GM12865 (cell line): ENCODE measurements around the gene JAKMIP1.

Experiments used
- DNase-seq: peaks from one replicate; pipeline ENCODE4 v3.0.0; 2010; ENCODE audit warnings: low read depth
- H3K4me3 ChIP-seq: 2 replicates; pipeline ENCODE4 v1.5.1; 2011; ENCODE audit warnings: mild to moderate bottlenecking, low read depth, low read length, control low read depth
- TF ChIP-seq, protein P1 (sequence below): IDR thresholded peaks from 2 replicates; pipeline ENCODE4 v1.5.1; 2011; ENCODE audit warnings: low read length, control low read depth, low read depth, inconsistent platforms; ENCODE audit not compliant: insufficient read depth; ENCODE audit errors: missing control alignments

JAKMIP1 gene

DNA sequence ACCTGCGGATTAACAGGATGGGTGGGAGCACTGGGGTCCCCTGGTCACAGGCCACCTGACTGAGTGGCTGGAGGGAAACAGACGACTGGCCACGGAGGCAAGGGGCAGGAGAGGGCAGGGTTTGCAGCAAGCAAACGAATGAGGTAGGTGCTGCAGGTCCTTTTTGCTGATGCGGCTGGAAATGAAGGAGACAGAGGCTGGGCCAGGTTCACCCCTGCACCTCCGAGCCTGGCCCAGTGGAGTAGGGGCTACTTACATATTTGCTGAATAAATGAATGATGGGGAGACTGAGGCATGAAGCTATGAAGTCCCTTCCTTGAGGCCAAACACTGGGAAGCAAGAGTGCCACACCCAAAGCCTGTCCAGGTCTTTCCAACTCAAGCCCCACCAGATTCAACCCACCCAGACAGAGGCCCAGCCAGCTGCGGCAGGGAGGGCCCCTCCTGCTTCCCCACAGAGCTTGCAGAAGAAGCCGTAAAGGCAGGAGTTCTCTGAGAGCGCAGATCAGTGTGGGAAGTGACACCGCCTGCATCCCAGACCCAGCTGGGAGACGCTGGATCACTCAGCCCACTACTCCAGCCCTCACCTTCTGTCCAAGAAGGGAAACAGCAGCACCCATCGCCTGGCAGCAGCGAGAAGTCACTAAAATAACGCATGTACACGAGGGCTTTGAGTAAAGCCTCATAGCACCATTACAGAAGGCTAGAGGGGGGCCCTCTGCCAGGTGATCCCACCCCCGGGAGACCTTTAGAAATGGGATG is 146.0 kb downstream of the JAKMIP1 start:
- TF ChIP-seq, protein P1, sequence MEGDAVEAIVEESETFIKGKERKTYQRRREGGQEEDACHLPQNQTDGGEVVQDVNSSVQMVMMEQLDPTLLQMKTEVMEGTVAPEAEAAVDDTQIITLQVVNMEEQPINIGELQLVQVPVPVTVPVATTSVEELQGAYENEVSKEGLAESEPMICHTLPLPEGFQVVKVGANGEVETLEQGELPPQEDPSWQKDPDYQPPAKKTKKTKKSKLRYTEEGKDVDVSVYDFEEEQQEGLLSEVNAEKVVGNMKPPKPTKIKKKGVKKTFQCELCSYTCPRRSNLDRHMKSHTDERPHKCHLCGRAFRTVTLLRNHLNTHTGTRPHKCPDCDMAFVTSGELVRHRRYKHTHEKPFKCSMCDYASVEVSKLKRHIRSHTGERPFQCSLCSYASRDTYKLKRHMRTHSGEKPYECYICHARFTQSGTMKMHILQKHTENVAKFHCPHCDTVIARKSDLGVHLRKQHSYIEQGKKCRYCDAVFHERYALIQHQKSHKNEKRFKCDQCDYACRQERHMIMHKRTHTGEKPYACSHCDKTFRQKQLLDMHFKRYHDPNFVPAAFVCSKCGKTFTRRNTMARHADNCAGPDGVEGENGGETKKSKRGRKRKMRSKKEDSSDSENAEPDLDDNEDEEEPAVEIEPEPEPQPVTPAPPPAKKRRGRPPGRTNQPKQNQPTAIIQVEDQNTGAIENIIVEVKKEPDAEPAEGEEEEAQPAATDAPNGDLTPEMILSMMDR = no peak
- H3K4me3 ChIP-seq = no peak overlapping the region
- no peak for DNase-seq

DNA sequence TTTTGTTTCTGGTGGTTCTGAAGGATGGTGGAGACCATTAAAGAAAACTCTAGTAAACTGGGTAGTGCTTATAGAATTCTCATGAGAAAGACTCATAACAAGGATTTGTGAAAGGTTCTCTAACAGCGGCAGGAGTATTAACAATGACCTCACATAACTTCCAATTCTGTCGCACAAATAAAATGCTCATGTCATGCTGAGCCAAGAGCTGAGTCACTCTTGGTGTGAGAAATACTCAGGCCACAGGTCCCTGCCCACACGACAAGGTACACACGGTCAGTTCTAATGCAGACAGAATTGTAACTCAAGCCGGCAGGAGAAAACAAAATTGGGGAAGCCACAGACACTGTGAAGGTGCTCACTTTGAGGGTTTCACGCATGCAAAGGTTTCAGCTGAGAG is 147.7 kb downstream of the JAKMIP1 start:
- TF ChIP-seq, protein P1 = no peak
- no peak for DNase-seq
- H3K4me3 ChIP-seq = no peak overlapping the region

DNA sequence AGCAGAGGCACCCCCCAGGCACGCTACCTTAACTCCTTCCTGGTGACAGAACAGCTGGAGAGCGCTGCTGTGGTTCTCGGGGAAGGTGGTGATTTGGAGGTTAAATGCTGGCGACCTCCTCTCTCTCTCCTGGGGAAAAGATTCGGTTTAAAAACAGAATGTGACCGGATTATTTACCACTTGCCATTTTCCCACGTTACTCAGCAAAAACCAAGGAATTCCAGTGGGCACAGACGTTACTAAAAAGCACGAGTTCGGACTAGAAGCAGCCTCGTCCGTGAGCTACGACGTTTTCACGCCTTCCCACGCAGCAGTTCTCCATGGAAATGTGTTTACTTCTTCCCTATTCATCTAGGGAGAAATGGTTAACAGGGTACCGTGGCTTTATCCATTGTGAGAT is 149.8 kb downstream of the JAKMIP1 start:
- DNase-seq = no peak
- TF ChIP-seq, protein P1 = no peak
- H3K4me3 ChIP-seq = no peak overlapping the region

DNA sequence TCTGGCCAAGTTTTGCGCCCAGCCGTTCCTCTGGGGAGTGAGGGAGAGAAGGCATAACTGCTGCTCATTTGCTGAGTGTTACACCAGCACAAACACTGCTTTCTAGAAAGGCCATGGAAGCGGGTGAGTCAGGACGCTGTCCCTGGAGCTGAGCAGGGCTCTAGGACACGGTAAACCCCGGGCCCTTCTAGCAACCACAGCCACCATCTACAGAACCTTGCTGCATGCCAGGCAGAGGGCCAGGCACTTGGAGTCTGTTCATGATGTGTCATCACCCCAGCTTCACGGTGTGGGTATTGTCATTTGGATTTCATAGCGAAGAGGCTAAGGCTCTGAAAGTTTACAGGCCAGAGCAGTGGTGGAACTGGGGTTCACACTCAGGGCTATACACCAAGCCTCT is 150.4 kb downstream of the JAKMIP1 start:
- TF ChIP-seq, protein P1 = no peak
- no peak overlapping the region for H3K4me3 ChIP-seq
- no peak for DNase-seq

DNA sequence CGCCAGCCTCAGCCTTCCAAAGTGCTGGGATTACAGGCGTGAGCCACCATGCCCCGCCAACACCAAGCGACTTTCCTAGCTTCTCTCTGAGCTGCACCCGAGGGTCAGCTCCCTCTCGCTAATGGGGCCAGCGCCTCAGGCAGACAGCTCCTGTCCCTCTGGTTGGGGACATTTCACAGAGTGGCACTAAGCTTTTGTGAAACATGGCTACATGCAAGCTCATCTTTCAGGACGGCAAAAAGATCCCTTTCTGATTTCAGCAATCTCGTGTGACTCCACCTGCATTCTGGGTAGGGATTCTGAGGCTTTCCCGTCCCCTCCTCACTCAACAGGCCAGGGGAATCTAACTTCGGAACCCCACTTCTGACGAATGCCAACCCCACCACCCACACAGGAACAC is 151.1 kb downstream of the JAKMIP1 start:
- TF ChIP-seq, protein P1 = no peak
- DNase-seq = no peak
- H3K4me3 ChIP-seq = no peak overlapping the region

DNA sequence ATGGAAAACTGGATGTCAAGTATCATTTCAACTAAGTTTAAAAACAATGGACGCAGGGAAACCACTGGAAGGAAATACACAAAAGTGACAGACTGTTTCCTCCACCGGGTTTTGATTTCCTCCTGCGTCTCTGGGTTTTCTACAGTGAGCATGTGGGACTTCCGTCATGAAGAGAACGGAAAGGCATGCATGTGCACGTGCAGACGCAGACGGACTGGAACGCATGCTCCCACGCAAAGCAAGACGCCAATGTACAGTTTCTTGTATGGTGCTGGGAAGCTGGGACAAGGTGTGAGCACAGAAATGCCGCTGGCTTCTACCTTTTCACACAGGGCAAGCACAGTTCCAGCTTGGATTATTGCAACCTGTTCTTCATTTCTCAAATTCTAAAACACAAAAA is 151.8 kb downstream of the JAKMIP1 start:
- H3K4me3 ChIP-seq = no peak overlapping the region
- TF ChIP-seq, protein P1 = no peak
- DNase-seq = no peak

DNA sequence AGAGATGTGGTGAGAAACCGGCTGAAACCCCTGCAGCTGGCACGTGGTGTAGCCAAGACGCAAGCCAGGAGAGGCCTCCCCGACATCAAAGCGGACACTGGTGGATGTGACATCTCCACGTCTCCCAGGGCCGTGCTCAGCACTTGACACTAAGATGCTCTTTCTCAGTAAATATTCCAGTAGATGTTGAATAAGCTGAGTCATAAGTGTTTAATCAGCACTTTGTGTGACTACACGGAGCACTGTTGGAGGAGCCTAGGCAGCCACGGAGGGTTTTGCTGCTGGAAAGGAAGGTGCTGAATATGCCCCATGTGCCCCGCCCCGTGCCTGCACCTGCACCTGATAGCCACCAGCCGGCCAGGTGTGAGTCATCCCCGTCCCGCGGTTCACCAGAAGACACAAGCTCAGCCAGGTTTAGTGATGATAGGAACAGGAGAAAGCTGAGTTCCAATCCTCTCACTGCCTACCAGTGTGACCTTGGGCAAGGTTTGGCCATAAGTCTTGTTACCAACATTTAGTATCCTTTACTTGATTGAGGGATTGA is 153.1 kb downstream of the JAKMIP1 start:
- TF ChIP-seq, protein P1 = no peak
- no peak for DNase-seq
- H3K4me3 ChIP-seq = no peak overlapping the region
